Endothelial cell of hepatic sinusoid (primary cell): ENCODE data around the gene ATP1A3.

ENCODE experiments used
- in situ Hi-C: cut with HindIII; loops from 2 replicates; pipeline ENCODE4 v1.10.0; 2017; ENCODE audit warnings: low sequenced_read_pairs

The ATP1A3 gene

DNA sequence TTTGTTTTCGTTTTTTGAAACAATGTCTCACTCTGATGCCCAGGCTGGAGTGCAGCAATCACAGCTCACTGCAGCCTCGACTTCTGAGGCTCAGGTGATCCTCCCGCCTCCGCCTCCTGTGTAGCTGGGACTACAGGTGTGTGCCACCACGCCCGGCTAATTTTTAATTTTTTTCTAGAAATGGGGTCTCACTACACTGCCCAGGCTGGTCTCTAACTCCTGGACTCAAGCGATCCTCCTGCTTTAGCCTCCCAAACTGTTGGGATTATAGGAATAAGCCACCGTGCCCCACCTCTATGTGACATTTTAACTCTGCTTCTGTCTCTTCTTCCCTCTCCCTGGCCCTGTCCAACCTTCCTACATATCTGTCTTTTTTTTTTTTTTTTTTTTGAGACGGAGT lies 5.1 kb downstream of the ATP1A3 start:
- in situ Hi-C loops = no loop called here

DNA sequence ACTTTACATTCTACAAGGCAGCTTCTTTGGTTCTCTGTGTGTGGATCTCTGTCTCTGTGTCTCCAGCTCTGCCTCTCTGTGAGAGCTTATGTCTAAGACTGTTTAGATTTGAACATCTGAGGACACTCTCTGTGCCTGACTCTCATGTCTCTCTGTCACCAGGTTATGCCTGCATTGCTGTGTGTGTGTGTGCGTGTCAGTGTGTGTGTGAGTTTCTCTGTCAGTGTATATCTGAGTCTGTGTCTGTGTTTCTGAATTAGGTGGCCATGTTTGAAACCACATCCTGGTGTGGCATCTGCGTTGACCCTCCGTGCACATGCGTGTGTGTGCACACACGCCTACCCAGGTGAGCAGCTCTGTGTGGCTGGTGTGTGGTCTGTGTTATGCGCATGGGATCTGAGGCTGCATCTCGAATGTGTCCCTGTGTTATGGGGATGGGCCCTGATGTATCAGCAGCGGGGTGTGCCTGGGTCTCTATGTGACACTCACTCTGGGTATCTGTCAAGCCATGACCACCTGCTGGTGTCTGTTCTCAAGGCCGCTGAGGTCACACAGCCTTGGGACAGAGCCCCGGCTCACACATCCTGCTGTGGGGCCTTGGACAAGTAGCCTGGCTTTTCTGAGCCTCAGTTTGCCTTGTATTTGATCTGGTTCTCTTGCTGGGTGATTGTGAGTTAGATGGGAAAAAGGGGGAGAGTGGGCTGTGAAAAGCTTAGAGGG lies 6.7 kb downstream of the ATP1A3 start:
- in situ Hi-C loops = no loop called here

DNA sequence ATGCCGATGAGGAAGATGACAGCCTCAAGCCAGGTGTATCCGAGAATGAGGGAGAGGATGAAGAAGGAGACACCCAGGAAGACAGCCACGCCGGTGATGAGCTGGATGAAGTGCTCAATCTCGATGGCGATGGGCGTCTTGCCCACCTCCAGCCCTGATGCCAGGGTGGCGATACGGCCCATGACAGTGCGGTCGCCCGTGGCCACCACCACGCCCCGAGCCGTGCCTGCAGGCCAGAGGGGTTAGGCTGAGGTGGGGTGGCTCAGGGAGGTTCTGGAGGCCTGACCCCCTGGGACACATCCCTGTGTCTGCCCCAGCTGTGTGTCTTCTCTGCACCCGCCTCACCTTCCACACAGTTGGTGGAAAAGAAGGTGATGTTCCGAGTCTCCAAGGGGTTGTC lies 9.1 kb downstream of the ATP1A3 start:
- in situ Hi-C loops = no loop called here

DNA sequence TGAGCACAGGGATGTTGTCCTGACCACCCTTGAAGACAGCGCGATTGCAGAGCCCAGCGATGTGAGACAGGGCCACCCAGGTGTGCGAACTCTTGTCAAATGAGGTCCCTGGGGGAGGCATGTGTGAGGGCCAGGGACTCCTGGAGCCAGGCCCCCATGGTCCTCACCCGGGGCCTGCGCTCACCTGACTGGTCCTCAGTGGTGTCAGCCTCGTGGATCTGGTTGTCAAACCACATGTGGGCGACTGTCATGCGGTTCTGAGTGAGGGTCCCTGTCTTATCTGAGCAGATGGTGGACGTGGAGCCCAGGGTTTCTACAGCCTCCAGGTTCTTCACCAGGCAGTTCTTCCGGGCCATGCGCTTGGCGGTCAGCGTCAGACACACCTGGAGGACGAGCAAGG lies 12.3 kb downstream of the ATP1A3 start:
- in situ Hi-C loops = no loop called here

DNA sequence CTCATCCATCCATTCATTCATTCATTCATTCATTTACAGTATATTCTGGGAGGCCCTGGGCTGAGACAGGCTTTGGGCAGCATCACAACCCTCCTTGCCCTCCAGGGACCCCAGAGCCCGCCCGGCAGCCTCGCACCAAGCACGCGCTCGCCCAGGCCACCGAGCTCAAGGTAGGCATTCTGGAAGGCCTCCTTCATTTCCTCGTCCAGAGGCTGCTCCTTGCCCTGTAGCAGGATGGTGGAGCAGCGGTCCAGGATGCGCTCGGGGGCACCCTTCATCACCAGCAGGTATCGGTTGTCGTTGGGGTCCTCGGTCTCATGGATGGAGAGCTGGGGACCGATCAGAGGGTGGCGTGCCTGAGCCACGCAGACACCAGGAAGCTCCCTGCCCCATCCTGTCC lies 15.6 kb downstream of the ATP1A3 start:
- in situ Hi-C loops = no loop called here

DNA sequence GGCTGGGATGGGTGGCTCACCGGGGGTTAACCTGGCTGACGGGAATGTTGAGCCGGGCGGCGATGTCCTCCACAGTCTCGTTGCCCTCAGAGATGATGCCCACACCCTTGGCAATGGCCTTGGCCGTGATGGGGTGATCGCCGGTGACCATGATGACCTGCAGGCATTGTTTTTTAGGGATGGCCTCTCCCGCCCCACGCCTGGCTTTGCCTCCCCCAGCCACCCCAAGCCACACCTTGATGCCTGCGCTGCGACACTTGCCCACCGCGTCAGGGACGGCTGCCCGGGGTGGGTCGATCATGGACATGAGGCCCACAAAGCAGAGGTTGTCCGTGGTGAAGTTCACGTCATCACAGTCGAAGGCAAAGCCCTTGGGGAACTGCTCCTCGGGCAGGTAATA lies 16.1 kb downstream of the ATP1A3 start:
- in situ Hi-C loops = no loop called here

DNA sequence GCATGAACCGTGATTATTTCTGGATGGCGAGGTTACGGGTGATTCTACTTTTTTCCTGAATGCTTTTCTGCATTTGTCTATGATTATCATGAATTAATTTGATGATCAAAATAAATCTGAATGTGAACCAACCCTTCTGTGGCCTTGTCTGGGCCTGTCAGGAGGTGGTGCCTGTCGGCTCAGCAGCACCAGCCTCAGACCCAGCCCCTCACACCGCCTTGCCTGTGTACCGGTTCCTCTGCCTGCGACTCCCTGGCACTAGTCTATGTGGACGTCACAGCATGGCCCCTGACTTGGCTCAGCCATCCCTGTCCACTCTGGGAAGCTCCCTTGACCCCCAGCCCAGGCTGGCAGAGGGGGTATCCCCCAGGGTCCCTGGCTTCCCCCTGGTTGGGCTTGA lies 19.4 kb downstream of the ATP1A3 start:
- in situ Hi-C loops = no loop called here

DNA sequence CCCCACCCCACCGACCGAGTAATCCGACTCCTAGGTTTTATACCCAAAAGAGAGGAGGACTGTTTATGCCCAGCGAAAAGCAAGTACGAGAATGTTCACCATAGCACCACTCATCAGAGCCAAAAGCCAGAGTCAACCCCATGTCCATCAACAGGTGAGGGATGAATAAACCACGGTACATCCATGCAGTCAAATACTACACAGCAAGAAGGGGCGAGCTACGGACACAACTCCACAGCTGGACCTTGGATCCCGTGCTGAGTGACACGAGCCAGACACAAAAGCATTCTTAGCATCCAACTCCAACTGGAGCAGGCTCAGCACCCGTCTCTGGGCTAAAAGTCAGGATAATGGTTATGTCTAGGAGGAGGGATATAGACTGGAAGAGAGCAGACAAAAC lies 22.7 kb downstream of the ATP1A3 start:
- in situ Hi-C loops = no loop called here

DNA sequence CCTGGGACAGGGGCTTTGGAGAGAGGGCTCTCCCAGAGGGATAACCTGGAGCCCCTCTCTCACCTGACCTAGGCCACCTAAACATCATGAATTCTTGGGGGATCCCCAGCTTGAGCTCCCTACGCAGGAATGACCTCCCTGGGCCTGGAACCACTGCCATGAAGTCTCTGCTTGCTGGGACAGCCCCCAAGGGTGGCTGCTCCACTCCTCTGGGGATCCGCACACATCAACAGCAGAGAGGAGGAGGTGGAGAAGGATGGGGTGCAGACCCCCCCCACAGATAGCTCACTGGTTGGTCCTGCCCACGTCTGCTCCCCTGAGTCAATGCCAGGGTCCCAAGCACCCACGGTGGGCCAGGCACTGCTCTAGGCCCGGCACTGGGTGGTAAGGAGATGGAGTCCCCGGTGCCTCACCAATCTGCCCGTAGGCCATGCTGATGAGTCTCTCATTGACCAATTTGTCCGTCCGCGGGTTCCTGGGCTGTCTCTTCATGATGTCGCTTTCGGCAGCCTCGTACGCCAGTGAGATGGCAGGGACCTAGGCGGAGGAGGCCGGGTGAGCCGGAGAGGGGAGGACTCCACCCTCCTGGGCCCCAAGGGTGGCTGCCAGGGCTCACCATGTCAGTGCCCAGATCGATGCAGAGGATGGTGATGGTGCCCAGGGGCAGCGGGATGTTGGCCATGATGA lies 24.1 kb downstream of the ATP1A3 start:
- in situ Hi-C loops = no loop called here

DNA sequence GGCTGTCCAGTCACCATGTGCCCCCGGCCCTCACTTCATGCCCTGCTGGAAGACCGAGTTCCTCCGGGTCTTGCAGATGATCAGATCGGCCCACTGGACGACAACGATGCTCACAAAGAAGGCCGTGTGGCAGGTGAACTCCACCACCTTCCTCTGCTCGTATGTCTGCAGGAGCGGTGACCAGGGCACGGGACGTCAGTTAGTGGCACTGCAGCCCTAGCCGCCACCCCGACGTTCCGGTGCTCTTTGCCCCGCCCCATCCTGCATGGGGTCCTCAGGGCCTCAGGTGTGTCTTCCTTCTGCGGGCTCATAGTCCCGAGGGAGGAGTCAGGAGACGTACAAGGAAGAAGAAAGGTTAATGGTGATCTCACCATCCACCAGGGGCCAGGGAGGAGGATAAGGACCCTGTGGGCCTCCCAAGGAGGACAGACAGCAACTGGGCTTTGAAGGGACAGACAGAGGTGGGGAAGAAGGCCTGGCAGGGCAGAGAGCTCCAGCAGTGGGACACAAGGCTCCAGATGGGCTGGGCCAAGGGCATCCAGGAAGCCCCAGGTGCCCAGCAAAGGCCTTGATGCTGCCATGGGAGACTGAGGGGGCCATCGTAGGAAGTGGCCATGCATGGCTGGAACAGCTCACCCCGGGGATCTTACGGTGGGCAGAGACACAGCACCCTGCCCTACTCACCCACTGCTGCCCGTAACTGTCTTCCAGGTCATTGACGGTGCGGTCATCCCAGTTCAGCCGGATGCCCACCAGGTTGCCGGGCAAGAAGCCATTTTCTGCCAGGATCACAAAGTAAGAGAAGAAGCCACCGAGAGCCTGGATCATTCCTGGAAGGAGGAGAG lies 25.1 kb downstream of the ATP1A3 start:
- in situ Hi-C loops = no loop called here

DNA sequence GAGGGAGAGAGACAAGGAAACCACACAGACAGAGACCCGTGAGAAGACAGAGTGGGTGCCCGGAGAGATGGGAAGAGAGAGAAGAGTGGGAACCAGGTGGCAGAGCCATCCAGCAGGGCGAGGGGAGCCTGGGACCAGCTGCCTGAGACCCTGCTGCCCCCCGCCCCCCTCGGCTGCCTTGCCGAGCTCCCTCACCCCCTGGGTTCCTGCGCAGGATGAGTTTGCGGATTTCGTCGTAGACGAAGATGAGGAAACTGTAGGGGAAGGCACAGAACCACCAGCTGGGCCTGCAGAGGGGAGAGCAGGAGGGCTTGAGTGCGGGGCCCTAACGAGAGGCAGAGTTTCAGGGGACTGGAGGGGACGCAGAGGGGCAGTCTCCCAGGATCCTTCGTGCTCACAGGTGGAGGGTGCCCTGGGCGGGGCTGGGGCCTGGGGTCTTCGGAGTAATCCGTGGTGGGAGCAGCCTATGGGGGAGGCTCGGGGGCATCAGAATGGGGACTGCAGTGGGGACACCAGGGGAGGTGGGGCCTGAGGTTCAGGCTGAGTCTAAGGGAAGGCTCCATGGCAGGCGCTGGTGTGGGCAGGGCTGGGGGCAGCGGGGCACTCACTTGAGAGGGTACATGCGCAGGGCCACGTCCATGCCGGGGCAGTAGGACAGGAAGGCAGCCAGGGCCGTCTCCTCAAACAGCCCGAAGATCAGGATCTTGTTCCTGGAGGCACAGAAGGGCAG lies 26.8 kb downstream of the ATP1A3 start:
- in situ Hi-C loops = no loop called here

DNA sequence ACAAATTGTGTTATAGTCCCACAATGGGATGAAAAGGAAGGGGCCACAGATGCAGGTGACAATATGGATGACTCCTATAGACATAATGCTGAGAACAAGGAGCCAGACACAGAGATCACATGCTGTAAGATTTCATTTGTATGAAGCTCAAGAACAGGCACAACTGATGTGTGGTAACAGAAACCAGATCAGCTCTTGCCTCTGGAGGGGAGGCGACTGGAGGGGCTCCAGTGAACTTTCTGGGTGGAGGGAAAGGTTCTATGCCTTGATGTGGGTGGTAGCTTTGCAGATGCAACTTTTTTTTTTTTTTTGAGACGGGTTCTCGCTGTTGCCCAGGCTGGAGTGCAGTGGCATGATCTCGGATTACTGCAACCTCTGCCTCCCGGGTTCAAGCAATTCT lies 28.9 kb downstream of the ATP1A3 start:
- in situ Hi-C loops = no loop called here

DNA sequence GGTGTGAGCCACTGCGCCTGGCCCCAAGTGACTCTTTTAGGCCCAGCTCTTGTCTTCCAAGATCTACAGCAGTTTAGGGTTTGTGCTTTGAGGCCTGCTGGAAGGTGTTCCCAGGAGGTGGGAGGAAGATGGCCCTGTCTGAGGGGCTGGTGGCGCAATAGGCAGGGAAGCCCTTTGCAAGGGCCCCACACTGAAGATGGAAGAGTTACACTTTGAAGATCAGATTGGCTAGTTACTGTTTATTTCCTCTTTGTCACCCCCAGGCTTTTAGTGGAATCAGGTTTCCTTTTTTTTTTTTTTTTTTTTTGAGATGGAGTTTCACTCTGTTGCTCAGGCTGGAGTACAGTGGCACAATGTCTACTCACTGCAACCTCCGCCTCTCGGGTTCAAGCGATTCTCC lies 33.1 kb downstream of the ATP1A3 start:
- in situ Hi-C loops = no loop called here

DNA sequence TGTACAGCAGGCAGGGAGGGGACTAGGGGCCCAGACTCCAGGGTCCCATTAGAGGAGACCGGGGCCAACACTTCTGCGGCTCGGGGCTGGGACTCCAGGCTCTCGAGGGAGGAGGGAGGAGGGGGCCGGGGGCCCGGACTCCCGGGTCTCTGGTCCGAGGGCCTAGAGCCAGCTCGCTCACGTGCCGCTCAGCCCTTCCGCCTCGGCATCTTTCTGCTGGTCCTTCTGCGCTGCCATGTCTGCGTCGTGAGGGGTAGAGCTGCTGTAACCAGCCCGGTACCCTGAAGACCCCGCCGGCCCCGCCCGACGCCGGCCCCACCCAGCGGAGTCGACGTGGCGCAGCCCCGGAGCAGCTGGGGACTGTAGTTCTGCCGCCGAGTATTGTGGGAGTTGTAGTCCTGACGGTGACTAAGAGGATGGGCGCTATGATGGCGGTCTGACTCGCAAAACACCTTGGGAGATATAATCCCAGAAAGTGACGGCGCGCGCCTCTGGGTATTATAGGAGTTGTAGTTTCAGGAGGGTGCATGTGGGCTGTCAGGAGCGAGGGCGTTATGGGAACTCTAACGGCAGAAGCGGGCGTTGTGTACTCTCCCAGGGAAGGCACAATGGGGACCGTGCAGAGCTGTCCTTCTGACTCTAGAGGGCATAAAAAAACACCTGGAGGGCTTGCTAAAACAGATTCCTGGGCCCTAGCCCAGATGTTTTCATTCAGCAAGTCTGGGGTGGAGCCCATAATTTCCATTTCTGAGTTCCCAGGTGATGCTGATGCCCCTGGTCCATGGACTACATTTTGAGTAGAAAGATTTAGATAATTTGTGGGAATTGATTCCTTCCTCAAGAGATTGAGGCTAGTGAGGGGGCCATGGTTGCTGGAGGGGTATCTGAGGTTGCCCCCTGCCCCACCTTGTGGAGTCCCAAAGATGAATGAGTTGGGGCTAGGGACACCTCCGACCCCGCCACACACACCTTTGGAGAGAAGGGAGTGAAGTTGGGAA lies 34.7 kb downstream of the ATP1A3 start, which contains the start of gene RABAC1:
Gene RABAC1 (minus strand): TSS at position 266 of the 998 bp plus-strand sequence. CDS start 29 bp downstream, at position 237.
- in situ Hi-C loops = loop anchor here (10.0 kb wide), 1 partner anchor 65 kb away; no protein-coding TSS in a partner anchor

DNA sequence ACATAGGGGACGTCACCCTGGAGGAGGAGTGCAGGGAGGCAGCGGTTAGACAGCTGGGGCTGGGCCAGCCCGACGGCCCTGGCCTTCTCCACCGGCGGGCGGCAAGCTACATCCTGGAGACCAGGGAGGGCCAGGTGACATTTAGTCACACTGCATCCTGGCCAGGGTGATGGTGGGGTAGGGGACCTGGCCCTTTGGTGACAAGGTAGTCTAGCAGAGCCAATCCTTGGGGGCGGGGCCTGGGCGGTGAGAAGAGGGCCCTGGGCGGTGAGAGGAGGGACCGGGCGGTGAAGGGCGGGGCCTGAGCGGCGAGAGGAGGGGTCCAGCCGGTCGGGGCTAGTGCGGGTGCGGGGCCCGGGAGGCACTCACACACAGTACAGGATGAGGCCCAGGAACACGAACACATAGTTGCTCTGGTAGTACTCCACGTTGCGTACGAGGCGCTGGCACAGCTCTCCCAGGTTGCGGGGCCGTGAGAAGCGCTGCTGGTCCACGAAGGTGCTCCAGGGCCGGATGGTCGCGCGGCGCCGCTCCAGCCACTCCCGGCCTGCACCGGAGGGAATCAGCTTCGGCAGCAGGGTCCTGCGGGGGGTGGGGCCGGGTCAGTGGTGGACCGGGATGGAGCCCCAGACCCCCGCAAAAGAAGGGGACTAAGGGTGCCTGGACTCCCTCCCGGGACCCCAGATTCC lies 35.5 kb downstream of the ATP1A3 start:
- in situ Hi-C loops = loop anchor here (10.0 kb wide), 1 partner anchor 64 kb away; no protein-coding TSS in a partner anchor

DNA sequence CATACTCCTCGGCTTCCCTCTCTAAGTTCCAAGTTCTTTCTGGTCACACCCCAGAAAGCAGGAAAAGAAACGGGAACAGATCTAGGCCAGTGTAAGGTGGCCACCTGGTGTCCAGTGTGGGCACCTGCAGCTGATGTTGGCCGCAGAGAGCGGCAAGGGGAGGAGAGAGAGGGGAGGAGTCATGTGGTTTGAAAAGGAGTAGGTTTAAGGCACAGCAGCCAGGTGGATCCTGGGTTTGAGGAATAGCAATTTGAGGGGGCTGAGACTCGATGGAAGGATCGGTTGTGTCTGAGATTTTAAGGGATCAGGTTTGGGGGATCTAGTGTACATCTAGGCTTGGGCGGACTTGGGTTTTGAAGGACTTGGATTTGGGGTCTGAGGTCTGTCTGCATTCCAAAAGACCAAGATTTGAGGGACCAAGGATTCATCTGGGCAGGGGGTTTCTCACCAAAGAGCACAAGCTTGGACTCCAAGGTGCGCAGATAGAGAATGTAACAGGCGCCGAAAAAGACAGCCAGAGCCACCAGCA lies 36.1 kb downstream of the ATP1A3 start:
- in situ Hi-C loops = loop anchor here (10.0 kb wide), 1 partner anchor 63 kb away; no protein-coding TSS in a partner anchor

DNA sequence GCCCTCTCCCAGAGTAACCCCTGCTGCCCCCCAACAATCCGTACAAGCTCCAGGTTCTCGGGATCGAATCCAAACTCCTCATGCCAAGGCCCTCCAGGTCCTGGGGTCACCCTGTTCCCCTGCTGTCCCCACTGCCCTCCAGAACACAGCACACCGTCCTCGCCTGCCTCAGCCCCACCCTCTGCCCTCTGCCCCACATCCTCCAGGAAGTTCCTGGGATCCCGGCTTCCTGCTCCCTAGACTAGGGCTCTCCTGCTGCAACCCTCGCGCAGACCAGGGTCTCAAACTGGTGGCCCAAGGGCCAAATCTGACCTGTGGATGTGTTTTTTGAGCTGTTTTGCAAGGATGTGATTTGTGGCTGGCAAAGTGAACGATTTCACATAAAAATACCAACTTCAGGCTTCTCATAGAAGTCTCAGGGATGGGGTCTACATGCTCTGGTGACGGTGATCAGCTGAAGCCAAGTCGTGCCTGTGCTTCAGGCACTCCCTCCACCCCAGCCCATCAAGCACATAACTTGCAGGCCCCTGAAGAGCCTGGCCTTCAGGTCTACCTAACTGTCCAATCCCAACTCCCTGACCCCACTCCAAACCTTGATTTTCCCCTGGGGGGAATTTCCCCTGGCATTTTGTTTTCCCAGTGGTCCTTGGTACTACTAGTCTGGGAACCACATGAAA lies 36.7 kb downstream of the ATP1A3 start:
- in situ Hi-C loops = loop anchor here (10.0 kb wide), 1 partner anchor 62 kb away; no protein-coding TSS in a partner anchor

DNA sequence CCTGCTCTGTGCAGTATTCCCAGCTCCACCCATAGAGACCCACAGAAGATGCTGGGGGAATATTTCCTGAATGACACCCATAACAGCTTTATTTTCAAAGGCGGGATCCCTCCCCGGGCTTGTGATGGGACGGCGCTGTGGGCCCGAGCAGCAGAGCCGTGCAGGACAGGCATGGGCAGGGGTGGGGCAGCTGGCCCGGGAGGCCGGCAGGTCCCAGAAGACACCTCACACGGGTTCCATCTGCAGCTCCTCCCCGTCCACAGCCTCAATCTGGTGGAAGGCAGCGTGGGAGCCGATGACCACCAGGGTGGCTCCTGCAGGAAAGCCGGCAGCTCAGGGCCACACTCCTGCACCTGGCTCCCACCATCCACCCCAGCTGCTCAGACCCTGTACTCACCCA lies 37.4 kb downstream of the ATP1A3 start:
- in situ Hi-C loops = loop anchor here (10.0 kb wide), 1 partner anchor 62 kb away; no protein-coding TSS in a partner anchor
